ENCODE results near the gene APBA3.

DNA sequence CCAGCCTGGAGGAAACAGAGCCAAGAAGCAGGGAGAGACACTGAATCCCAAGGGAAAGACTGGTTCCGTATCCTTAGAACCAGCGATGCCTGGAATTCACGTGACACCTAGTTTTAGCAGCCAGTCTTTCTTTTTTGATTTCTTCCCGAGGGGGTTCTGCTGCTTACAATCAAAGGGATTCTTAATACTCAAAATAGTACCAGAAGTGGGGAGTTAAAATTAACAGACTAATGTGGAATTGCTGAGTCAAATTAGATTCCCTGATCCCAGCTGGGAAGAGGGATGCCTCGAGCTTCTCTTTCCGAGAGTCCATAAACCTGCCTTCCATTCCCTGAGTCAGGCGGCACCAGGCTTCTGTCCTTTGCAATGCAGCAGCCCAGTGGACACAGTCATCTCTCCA lies 29.4 kb upstream of the APBA3 start:
- TF ChIP-seq, protein P1, sequence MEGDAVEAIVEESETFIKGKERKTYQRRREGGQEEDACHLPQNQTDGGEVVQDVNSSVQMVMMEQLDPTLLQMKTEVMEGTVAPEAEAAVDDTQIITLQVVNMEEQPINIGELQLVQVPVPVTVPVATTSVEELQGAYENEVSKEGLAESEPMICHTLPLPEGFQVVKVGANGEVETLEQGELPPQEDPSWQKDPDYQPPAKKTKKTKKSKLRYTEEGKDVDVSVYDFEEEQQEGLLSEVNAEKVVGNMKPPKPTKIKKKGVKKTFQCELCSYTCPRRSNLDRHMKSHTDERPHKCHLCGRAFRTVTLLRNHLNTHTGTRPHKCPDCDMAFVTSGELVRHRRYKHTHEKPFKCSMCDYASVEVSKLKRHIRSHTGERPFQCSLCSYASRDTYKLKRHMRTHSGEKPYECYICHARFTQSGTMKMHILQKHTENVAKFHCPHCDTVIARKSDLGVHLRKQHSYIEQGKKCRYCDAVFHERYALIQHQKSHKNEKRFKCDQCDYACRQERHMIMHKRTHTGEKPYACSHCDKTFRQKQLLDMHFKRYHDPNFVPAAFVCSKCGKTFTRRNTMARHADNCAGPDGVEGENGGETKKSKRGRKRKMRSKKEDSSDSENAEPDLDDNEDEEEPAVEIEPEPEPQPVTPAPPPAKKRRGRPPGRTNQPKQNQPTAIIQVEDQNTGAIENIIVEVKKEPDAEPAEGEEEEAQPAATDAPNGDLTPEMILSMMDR (IDR thresholded peaks at IDR 0.05), result no peak
- TF ChIP-seq POLR2A (IDR thresholded peaks at IDR 0.05), result no peak

All from testis (tissue), 2 donors.